ENCODE measurements around the gene BARX2. TPM values are rescaled to one million over a fixed set of nuclear protein-coding genes. Genes with fewer than 3 reads are reported as not detected.

The BARX2 gene
- polyA plus RNA-seq, 3 donors, result 0.56 to 0.77 (median 0.73) TPM

GRCh38 chr11:129435499-129436245 lies 60.0 kb downstream of the BARX2 start:
- DNase-seq, result no peak

GRCh38 chr11:129436573-129436972 lies 60.9 kb downstream of the BARX2 start:
- no peak for DNase-seq

GRCh38 chr11:129440028-129440713 lies 64.5 kb downstream of the BARX2 start:
- DNase-seq, result peak; percentile 78

- no peak for DNase-seq
Observed at GRCh38 chr11:129442171-129442570, 66.5 kb downstream of the BARX2 start.

- DNase-seq, result no peak
Observed at GRCh38 chr11:129443276-129443675, 67.6 kb downstream of the BARX2 start.

- no peak for DNase-seq
Observed at GRCh38 chr11:129444274-129444673, 68.6 kb downstream of the BARX2 start.

GRCh38 chr11:129445226-129445625 lies 69.6 kb downstream of the BARX2 start:
- no peak for DNase-seq

- DNase-seq, result no peak
Observed at GRCh38 chr11:129446572-129446971, 70.9 kb downstream of the BARX2 start.

- DNase-seq, result no peak
Observed at GRCh38 chr11:129447654-129448239, 72.1 kb downstream of the BARX2 start.

- DNase-seq, result no peak
Observed at GRCh38 chr11:129451524-129451923, 75.9 kb downstream of the BARX2 start.

GRCh38 chr11:129453293-129453721 lies 77.7 kb downstream of the BARX2 start:
- DNase-seq, result no peak

GRCh38 chr11:129455101-129455500 lies 79.5 kb downstream of the BARX2 start:
- no peak for DNase-seq

- DNase-seq, result peak; percentile 19
Observed at GRCh38 chr11:129455756-129456655, 80.4 kb downstream of the BARX2 start.

- no peak for DNase-seq
Observed at GRCh38 chr11:129457321-129457720, 81.7 kb downstream of the BARX2 start.

- DNase-seq, result no peak
Observed at GRCh38 chr11:129458278-129458677, 82.6 kb downstream of the BARX2 start.

GRCh38 chr11:129458756-129459535 lies 83.3 kb downstream of the BARX2 start:
- DNase-seq, result peak; percentile 60

- DNase-seq, result no peak
Observed at GRCh38 chr11:129460714-129461113, 85.1 kb downstream of the BARX2 start.

- DNase-seq, result no peak
Observed at GRCh38 chr11:129484068-129484467, 108.4 kb downstream of the BARX2 start.

- no peak for DNase-seq
Observed at GRCh38 chr11:129489249-129489648, 113.6 kb downstream of the BARX2 start.

GRCh38 chr11:129490004-129490403 lies 114.4 kb downstream of the BARX2 start:
- no peak for DNase-seq

GRCh38 chr11:129493746-129494145 lies 118.1 kb downstream of the BARX2 start:
- DNase-seq, result no peak
